Activated CD4-positive, alpha-beta T cell treated with anti-CD3 and anti-CD28 coated beads, Interleukin-2, Interleukin-4, amounts not matched to agents 100 ng/mL and 50 ng/mL, durations not matched to agents 16 hours and 8 hours (primary cell): Measurements from ENCODE around the gene MYO10.
A peak's percentile ranks its signal among the peaks of the same experiment; 100 is the strongest.
"Not testable (repeated sequence)": the region's sequence is repeated elsewhere in the genome, so short reads cannot be mapped to it uniquely, and the experiment has no call there.

Experiments used
- DNase-seq: peaks from one replicate; pipeline ENCODE4 v3.0.0-alpha.2; 2020; ENCODE audit warnings: low spot score

Gene MYO10

DNA sequence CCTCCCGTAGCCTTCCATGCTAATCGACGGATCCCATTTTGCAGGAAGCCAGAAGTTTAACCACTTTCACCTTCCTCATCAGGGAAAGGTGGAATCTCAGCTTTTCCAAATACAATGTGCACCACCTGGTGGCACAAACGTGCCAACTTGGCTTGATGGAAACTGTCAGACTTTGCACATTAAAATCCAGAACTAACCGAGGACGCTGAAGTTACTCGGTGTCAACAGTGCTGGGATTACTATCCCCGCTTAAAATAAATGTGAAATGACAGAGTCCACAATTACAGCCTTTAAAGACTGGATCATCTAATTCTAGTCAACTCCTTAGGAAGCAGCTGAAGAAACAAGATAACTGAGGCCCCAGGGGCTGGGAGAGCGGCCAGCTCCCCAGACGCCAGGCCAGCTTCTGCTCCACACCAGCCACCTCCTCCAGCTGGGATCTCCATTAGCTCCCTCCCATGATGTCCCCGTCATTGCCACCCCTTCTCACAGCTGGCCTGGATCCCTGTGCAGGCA, 269.1 kb downstream of the MYO10 start:
- no peak for DNase-seq

DNA sequence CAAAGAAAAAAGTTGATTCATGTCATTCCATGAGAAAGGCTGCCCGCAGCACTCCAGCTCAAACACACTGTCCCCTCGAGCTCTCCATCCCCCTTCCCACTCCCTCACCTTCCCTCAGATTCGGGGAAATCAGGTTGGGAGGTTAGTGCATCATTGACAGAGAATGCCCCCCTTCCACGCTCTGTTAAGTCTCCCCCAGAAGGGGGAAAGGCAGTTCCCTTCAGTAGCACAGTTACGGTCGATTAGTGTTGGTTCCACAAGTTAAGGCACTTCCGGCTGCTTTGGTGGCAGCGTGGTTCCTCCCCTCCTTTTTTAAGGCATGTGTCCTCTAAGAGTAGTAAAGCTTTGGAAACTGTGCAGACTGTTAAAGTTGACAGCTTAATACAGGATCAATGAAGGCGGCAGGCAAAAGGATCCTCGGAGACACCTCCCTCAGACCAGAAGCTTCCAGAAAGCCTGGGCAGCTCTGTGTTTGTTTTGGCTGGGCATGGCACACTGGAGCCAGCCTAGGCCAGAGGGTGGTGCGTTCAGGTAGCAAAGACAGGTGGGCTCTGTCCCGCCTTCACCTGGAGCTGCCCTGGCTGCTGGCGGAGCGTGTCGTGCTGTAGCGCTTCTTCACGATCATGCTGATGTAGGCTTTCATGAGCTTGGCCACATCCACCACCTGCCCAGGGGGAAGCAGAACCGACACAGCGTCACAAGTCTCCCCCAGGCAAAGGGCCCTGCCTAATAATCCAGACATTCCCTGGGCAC, 269.8 kb downstream of the MYO10 start:
- DNase-seq: no peak

DNA sequence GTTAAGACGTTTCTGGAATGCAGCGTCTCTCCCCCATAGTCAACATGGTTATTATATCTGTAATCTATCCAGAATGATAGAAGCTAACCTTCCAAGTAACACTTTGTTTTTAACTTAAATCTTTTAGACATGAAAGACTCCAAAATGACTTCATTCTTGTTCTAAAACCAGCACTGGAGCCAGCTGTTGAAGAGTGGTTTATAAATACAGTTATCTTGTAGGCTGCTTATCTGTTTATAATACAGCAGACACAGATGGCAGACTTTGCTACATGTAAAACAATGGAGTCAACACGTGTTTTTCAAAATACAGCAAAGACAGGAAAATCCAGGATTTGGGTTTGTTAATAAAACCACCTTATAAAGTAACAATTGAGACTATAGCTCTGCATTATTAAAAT, 270.5 kb downstream of the MYO10 start:
- no peak for DNase-seq

DNA sequence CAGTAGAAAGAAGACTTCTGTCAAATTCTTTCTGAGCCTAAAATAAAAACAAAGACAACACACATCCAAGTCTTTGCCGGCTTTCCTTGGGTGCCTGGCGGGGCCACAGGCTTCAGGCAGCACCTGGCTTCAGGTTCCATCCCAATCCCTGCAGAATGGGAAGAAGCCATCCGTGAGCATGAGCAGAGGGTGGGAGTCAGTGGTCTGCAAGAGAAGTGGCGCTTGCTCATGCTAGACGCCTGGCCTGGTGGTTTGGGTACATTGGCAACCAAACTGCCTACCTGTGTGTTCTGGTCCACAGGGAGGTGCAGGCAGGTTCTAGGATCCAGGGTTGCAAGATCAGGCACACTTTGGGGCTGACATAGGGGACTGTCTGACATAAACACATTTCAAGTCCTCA, 271.7 kb downstream of the MYO10 start:
- DNase-seq: no peak

DNA sequence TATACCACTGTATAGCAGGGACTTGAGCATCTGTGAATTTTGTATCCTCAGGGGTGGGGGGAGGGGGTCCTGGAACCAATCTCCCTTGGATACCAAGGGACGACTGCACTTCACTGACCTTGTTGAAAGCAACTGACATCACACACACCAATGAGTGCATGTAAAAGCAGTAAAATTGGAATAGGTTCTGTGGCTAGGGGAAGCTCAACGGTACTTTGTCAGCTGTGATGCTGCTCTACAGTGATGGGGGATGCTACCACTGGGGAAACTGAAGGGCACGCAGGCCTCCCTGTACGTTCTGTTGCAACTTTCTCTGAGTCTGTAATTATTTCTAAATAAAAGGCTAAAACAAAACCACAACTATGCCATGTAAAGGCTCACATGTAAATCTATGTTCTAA, 272.2 kb downstream of the MYO10 start:
- DNase-seq: no peak

DNA sequence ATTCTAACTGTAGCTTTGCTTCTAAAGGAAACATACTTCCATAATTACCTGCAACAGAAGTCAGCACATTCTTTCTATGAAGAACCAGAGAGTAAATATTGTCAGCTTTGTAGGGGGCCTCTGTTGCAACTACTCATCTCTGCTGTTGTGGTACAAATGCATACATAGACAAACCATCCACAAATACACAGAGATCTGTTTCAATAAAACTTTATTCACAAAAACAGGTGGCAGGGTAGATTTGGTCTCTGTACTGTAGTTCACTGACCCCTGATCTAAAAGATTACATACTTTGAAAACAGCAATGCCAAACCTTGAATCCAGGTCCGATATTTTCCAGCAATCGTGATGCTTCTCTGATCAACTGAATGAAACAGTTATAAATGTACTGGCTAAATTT, 274.4 kb downstream of the MYO10 start:
- DNase-seq: no peak

DNA sequence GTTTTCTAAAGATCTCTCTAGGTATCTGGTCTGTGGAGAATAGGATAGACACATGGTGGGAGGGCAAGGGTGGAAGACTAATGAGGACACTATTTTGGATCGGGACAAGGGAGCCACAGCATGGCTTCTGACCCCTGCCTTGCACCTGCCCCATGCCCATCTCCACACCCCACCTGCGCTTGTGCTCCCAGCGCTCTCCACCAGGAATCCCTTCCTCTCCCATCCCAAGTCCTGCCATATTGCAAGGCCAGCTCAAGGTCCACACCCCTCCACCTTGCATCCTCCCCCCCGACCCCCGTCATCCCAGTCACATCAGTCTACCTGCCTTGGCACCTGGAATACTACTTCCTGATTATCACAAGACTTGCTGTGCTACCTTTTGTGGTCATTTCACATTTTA, 275.1 kb downstream of the MYO10 start:
- no peak for DNase-seq

DNA sequence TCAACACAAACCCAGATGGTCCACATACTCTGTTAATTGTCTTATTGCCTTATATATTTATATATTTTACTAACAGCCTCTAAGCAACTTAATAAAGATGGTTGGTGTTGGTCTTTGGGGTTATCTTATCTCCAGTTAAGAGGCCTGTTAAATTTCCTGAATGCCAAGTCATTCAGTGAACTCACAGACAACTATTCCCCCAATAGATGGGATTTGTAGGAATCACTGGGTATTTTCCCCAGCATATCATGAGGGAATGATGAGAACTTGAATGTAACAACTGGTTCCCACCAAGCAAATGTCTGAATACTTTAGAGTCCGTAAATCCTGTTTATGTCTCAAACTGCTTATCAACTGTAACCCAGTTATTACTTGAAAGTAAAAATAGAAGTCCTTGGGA, 276.6 kb downstream of the MYO10 start:
- no peak for DNase-seq

DNA sequence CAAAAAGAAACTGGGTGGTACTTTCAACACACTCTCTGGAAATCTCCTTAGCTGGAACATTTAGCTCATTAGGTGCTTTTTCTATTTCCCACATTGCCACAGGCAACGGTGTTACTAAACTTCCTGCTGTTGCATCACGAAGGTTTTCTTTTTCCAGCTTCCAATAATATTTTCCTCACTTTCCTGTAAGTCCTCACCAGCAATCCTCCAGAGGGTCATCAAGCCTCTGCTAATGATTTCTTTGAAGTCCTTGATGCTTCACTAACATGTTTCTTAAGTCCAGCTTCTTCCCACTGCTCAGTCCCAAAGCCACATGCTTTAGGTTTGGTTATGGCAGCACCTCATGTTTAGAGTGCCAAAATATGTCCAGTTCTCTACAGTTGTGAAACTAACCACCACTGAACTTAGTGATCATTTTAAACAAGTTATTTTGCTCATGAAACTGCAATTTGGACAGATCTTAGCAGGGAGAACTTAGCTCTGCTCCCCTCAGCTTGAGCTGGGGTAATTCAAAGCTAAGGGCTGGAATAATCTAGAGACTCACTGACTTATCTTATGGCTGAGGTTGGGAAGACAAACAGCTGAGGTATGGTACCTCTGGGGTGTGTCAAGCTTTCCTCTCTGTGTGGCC, 279.4 kb downstream of the MYO10 start:
- no peak for DNase-seq

DNA sequence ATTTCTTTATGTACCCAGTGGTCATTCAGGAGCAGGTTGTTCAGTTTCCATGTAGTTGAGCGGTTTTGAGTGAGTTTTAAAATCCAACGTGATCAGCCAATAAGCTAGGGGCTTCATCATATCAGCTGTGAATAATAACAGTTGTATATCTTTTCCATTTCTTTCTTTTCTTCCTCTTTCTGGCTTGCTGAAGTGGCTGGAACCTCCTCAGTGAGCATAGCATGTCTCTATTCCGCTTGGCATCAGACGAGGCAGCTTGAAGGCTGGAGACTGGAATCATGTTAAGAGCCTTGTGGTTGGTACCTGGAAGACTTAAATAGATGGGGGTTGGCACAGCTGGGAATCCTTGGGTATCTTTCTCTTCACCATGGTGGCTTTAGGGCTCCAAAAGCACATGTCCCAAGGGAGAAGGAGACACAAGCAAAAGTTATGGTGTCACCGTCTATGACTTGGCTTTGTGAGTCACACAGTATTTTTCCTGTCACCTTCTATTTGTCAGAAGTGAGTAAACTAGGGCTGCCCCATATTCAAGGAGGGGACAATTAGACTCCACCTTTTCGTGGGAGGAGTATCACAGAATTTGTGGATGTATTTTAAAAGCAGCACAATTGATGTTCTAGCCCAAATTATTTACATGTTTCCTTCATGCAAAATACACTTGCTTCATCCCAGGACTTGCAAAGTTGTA, 281.3 kb downstream of the MYO10 start:
- no peak for DNase-seq

DNA sequence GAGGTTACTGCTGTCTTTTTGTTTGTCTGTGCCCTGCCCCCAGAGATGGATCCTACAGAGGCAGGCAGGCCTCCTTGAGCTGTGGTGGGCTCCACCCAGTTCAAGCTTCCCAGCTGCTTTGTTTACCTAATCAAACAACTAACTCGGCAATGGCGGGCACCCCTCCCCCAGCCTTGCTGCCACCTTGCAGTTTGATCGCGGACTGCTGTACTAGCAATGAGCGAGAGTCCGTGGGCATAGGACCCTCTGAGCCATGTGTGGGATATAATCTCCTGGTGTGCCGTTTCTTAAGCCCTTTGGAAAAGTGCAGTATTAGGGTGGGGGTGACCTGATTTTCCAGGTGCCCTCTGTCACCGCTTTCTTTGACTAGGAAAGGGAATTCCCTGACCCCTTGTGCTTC, 287.3 kb downstream of the MYO10 start:
- not testable (repeated sequence) for DNase-seq

DNA sequence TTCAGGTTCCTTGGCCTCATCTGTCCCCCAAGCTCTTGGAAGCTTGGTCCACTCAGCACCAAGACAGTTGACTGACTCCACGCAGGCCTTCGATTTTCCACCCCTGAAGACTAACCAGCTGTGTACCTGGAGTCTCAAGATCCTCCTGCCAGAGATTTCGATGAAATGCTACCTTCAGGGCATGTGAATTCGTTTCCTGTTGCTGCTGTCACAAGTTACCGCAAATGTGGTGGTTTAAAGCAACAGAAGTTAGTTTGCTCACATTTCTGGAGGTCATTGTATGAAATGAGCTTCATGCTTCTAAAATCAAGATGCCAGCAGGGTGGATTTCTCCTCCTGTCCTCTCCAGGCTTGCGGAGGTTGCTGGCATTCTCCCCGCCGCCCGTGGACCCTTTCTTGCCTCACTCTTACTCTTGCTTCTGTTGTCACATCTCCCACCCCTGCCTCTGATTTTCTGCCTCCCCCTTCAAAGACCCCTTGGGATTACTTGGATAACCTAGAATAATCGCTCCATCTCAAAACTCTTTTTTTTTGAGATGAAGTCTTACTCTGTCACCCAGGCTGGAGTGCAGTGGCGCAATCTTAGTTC, 291.7 kb downstream of the MYO10 start:
- no peak for DNase-seq

DNA sequence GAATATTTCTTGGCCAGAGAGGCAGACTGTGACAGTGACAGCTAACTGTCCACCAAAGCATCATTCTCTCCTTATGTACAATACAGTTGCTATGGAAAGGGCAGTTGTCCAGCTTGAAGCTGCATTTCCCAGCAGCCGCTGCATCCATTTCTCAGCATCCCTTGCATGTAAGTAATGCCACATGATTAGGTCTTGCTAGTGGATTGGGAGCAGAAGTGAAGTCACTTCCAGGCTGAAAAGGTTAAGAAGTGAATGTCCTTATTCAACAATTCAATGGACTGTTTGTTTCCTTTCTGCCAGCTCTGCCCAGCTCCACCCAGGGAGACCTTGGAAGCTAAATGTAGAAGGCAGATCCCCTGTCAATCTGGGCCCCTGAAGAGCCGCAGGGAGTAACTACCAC, 293.2 kb downstream of the MYO10 start:
- DNase-seq: no peak

DNA sequence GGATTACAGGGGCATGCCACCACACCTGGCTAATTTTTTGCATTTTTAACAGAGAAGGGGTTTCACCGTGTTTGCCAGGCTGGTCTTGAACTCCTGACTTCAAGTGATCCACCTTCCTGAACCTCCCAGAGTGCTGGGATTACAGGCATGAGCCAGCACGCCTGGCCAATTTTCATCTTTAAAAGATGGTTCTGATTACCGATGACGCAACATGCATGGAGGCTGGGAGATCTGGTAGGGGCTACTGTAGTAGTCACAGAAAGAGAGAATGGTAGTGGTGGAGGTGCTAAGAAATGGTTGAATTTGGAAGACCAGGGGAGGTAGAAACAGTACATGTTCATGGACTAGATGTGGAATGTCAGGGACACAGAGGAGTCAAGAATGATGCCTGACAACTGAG, 296.9 kb downstream of the MYO10 start:
- DNase-seq: no peak

DNA sequence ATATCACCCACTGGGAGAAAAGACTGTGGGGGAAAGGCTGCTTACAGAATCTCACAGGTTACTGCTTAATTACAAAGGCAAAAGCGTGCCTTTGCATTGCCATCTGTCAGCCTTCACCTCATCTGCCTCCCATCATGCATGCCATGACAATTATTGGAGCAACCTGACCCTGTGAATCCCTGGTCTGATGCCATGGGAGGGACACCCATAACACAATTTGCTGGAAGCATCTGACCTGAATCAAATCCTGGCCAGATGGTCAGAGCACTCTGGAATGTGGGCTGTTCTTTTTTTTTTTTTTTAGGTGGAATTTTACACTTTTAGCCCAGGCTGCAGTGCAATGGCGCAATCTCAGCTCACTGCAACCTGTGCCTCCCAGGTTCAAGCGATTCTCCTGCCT, 307.7 kb downstream of the MYO10 start:
- no peak for DNase-seq

DNA sequence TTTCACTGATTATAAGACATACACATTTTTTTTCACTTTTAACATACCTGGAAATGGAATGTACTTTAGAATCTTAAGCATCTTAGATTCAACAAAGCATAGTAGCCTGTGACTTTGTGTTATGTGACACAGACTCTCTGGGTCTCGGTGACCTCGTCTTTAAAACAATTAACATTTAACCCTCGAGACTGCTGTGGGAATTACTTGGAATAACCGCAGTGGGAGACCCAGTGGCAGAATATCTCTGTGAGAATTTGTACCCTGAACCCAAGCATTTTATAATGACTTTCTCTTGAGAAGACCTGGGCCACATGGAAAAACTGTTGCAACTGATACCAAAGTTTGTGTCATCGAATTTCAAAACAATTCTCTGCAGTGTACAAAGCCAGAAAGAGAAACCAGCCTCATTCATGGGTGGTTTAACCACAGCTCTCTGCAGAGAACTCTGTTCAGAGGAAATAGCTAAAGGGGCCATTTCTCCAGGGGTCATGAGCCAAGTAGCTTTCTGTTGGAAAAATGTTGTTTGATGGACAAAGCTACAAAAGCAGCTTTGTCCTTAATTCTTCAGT, 309.3 kb downstream of the MYO10 start:
- DNase-seq: peak; percentile 51

DNA sequence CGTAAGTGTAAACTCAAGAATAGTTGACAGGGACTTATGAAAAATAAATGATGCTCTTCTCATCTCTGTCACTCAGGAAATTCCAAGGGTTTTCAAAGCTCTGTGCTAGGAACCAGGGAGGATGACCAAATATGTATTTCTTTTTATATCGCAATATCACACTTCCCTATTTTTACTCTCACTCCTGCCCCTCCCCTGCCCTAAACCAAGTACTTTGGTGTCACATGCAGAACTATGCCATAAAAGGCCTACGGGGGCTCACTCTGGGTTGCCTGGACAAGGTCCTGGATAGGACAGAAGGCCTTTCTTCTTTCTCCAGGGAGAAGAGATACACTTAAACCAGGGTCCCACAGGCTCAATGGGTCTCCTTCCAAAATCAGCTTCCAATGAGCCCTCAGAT, 311.0 kb downstream of the MYO10 start:
- DNase-seq: no peak

DNA sequence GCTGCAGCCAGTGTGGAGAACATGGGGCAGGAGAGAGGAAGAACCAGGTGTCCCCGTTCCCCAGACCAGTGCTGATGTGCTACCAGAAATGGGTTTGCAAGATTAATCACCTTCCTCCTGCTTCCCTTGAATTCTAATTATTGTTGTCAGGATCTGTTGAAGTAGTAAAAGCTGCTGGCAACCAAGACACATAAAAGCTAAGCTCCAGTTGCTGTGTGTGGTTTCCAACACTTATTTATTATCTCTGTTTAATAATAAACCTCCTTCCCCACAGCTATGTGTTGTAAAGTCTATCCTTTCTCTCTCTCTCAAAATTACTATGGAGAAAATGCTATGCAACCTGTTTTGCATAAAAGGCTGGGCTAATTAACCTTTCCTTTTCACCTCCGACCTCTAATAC, 317.0 kb downstream of the MYO10 start:
- no peak for DNase-seq

DNA sequence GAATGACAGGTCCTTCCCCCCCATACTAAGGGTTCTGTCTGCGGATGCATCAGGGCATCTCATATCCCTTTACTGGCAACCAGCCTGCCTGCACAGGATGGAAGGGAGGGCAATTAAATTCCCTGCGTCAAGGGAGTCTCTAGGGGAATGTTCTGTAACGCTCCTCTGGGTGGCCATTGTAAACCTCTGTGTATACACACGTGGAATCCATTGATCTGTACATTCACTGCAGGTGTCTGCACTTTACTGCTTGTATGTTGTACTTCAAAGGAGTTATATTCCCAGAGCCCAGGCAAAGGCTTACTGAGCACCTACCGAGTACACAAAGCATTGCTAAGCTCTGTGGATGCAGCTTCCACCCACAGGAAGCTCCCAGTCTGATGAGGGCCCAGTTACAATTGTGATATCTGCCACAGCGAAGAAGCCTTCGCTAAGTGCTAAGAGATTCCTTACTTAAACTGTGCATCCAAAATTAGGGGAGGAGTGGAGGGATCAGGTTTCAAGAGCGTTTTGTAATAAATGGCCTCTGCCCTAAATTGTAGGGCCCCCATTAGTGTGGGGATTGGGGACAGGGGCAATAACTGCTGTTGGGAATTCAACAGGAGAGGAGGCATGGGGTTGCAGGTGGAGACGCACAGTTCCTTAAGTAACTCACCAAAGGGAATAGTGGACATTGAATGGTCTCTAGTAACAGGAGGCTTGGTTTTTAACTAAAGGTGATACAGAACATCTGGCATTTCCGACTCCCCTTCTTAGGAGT, 317.8 kb downstream of the MYO10 start:
- DNase-seq: no peak

DNA sequence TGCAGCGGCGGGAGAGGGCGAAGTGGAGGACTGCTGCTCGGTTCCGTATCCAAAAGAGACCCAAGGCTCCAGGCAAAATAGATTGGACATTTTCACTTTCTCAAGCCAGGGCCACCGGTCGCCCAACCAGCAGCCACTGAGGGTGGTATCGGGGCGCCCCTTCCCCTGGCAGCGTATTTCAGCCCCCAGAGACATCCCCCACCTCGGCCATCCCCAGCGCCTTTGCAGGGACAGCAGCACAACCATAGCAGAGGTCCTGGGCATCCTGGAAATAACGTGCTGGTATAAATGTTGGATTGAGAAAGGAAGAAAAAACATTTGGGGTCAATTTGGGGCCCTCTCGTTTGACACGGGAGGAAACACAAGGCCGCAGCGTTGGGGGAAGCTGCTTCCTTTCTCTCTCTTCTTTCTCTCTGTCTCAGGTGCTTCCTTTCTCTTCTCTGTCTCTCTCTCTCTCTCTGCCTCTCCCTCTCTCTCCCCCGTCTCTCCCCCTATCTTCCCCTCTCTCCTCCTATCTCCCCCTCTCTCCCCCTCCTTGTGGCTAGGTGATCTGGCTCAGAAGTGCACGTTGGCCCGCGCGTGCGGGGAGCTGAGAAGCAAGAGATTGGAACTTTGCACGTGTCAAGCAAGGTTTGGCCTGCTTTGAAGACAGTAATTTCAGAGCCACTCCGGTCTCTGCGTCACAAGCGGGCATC, 318.7 kb downstream of the MYO10 start:
- no peak for DNase-seq
